Panc1 (cell line): Measurements from ENCODE around the gene RPS6KA3.

Experiments used
- CTCF ChIP-seq: fragments of 450-650 bp; IDR thresholded peaks from 2 replicates; pipeline ENCODE4 v1.5.1; 2017; ENCODE audit warnings: mild to moderate bottlenecking
- POLR2AphosphoS5 ChIP-seq: IDR thresholded peaks from 2 replicates; pipeline ENCODE4 v1.6.1; 2012; ENCODE audit warnings: mild to moderate bottlenecking, low read depth, low read length, moderate library complexity
- TF ChIP-seq, protein P1 (sequence below), 2 experiments: IDR thresholded peaks; 2 replicates each; pipeline ENCODE4 v1.6.1; 2011 to 2012; ENCODE audit warnings: low read depth in 2 of 2, control low read depth in 1 of 2, low read length in 1 of 2, mild to moderate bottlenecking in 1 of 2, moderate library complexity in 1 of 2; ENCODE audit not compliant: insufficient read depth in 1 of 2

DNA sequence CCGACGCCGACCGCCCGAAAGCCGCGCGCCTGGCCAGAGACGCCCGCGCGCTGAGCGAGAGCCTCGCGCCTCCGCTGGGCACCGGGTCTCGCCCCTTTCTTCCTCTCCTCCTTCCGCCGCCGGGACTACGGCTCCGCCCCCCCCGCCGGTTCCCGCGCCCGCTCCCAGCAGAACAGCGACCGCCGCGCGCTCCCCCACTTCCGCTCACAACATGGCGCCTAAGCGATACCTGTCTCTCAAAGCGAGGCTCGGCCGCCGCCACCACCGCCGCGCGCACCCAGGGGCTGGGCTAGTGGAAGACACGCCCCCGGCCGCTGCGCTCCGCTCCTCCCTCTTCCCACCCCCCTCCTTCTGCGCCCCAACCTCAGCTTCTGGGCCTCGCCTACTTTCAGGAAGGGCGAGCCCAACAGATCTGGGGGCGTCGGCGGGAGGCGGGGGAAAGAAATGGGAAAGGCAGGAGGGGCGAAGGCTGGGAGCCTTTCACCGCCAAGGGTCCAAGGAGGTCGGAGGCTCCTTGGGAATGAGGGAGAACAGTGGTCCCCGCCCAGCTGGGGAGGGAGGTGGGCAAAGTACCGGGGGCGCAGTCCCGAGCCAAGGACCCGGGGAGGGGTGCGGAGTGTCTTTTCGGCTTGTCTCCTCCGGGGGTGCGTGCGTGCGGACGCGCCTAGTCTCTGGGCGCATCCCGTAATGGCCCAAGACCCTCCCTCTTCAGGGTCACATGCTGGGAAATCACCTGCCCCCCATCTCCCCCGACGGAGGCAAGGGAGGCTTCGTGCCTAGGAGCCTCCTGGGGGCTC lies at the start of gene RPS6KA3:
- TF ChIP-seq, protein P1, sequence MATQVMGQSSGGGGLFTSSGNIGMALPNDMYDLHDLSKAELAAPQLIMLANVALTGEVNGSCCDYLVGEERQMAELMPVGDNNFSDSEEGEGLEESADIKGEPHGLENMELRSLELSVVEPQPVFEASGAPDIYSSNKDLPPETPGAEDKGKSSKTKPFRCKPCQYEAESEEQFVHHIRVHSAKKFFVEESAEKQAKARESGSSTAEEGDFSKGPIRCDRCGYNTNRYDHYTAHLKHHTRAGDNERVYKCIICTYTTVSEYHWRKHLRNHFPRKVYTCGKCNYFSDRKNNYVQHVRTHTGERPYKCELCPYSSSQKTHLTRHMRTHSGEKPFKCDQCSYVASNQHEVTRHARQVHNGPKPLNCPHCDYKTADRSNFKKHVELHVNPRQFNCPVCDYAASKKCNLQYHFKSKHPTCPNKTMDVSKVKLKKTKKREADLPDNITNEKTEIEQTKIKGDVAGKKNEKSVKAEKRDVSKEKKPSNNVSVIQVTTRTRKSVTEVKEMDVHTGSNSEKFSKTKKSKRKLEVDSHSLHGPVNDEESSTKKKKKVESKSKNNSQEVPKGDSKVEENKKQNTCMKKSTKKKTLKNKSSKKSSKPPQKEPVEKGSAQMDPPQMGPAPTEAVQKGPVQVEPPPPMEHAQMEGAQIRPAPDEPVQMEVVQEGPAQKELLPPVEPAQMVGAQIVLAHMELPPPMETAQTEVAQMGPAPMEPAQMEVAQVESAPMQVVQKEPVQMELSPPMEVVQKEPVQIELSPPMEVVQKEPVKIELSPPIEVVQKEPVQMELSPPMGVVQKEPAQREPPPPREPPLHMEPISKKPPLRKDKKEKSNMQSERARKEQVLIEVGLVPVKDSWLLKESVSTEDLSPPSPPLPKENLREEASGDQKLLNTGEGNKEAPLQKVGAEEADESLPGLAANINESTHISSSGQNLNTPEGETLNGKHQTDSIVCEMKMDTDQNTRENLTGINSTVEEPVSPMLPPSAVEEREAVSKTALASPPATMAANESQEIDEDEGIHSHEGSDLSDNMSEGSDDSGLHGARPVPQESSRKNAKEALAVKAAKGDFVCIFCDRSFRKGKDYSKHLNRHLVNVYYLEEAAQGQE (IDR thresholded peaks at IDR 0.05; ENCODE audit: insufficient read depth in 1 of 2, low read depth in 2 of 2, low read length in 1 of 2), result no peak
- TF ChIP-seq CTCF (no peak), POLR2AphosphoS5 (no peak)
